ENCODE measurements around the gene PRICKLE3.
"Not testable (repeated sequence)": the region's sequence is repeated elsewhere in the genome, so short reads cannot be mapped to it uniquely, and the experiment has no call there.

The PRICKLE3 gene

DNA sequence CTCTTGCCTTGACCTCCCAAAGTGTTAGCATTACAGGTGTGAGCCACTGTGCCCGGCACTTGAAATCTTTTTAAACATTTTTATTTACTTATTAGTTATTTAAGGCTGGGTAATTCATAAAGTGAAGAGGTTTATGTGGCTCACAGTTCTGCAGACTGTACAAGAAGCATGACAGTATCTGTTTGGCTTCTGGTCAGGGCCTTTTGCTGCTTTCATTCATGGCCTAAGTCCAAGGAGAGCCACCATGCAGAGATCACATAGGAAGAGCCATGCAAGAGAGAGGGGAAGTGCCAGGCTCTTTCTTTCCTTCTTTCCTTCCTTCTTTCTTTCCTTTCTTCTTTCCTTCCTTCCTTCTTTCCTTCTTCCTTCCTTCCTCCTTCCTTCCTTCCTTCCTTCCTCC is 52.4 kb downstream of the PRICKLE3 start:
- H3K27ac ChIP-seq, result no peak overlapping the region
- TF ChIP-seq, protein P1, sequence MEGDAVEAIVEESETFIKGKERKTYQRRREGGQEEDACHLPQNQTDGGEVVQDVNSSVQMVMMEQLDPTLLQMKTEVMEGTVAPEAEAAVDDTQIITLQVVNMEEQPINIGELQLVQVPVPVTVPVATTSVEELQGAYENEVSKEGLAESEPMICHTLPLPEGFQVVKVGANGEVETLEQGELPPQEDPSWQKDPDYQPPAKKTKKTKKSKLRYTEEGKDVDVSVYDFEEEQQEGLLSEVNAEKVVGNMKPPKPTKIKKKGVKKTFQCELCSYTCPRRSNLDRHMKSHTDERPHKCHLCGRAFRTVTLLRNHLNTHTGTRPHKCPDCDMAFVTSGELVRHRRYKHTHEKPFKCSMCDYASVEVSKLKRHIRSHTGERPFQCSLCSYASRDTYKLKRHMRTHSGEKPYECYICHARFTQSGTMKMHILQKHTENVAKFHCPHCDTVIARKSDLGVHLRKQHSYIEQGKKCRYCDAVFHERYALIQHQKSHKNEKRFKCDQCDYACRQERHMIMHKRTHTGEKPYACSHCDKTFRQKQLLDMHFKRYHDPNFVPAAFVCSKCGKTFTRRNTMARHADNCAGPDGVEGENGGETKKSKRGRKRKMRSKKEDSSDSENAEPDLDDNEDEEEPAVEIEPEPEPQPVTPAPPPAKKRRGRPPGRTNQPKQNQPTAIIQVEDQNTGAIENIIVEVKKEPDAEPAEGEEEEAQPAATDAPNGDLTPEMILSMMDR (conservative IDR thresholded peaks at IDR 0.05), result no peak

DNA sequence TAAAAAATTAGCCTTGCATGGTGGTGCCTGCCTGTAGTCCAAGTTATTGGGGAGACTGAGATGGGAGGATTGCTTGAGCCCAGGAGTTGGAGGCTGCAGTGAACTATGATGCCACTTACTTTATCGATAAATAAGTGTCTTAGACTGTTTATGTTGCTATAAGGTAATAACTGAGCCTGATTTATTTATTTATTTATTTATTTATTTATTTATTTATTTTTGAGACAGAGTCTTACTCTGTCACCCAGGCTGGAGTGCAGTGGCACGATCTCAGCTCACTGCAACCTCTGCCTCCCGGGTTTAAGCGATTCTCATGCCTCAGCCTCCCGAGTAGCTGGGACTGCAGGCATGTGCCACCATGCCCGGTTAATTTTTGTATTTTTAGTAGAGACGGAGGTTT is 53.9 kb downstream of the PRICKLE3 start:
- not testable (repeated sequence) for H3K27ac ChIP-seq

DNA sequence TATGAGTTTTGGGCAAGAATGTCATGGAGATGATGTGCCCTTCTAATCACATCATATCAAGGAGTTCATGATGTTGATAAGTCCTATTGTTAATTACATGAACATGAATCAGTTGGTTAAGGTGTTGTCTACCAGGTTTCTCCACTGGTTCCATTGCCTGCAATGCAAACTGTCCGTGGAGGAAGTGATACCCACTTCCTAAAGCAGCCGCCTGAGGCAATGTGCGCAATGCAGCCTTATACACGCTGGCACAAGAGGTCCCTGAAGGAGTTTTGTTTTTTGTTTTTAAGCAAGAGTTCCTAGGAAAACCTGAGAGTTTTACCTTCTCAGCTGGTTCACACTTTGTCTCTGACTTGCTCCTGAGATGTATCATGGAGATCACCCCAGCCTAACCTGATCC is 56.7 kb downstream of the PRICKLE3 start:
- TF ChIP-seq, protein P1 (conservative IDR thresholded peaks at IDR 0.05), result no peak
- no peak overlapping the region for H3K27ac ChIP-seq

DNA sequence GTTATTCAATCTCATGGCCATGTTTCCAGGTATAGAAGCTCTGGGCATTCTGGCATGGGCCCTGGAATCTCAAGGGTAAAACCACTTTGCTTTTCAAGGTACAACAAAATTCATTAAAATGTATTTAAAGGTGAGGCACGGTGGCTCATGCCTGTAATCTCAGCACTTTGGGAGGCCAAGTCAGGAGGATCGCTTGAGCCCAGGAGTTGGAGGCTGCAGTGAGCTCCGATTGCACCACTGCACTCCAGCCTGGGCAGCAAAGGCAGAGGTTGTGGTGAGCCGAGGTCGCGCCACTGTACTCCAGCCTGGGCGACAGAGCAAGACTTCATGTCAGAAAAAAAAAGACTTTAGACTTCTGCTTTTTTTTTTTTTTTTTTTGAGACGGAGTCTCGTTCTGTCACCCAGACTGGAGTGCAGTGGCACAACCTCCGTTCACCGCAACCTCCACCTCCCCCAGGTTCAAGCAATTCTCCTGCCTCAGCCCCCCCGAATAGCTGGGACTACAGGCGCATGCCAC is 58.4 kb downstream of the PRICKLE3 start:
- not testable (repeated sequence) for H3K27ac ChIP-seq

All from VCaP (cell line).